H9 (cell line): ENCODE data around the gene ZNF236. TPM values are rescaled to one million over a fixed set of nuclear protein-coding genes. Genes with fewer than 3 reads are reported as not detected.

ENCODE experiments used
- DNase-seq: peaks from one replicate; pipeline ENCODE4 v3.0.0-alpha.2; 2017
- H2AFZ ChIP-seq: one replicate; pipeline ENCODE4 v1.6.1; 2013; ENCODE audit warnings: mild to moderate bottlenecking, low read length, control low read depth, moderate library complexity
- H2AK5ac ChIP-seq: 2 replicates; pipeline ENCODE4 v1.6.1; 2013; ENCODE audit warnings: low read length, control low read depth, mixed read lengths; ENCODE audit not compliant: insufficient read length
- H2BK120ac ChIP-seq: one replicate; pipeline ENCODE4 v1.6.1; 2013; ENCODE audit warnings: low read depth, mild to moderate bottlenecking, low read length, control low read depth, inconsistent platforms; ENCODE audit not compliant: poor library complexity, severe bottlenecking
- H2BK12ac ChIP-seq: 2 replicates; pipeline ENCODE4 v1.6.1; 2013; ENCODE audit warnings: low read length, control low read depth, mixed read lengths, low read depth; ENCODE audit not compliant: insufficient read length
- H2BK15ac ChIP-seq: 2 replicates; pipeline ENCODE4 v1.6.1; 2013; ENCODE audit warnings: low read depth, low read length, control low read depth
- H2BK20ac ChIP-seq: one replicate; pipeline ENCODE4 v1.6.1; 2013; ENCODE audit warnings: low read depth, mild to moderate bottlenecking, low read length, control low read depth, inconsistent platforms; ENCODE audit not compliant: poor library complexity, severe bottlenecking
- H2BK5ac ChIP-seq: 2 replicates; pipeline ENCODE4 v1.6.1; 2013; ENCODE audit warnings: low read length, control low read depth, mixed read lengths; ENCODE audit not compliant: insufficient read length
- H3K14ac ChIP-seq: 2 replicates; pipeline ENCODE4 v1.6.1; 2013; ENCODE audit warnings: low read length, control low read depth; ENCODE audit not compliant: insufficient read depth
- H3K18ac ChIP-seq: 2 replicates; pipeline ENCODE4 v1.6.1; 2013; ENCODE audit warnings: low read depth, mild to moderate bottlenecking, mixed read lengths, low read length, control low read depth; ENCODE audit not compliant: insufficient read length
- H3K23ac ChIP-seq: 2 replicates; pipeline ENCODE4 v1.6.1; 2013; ENCODE audit warnings: low read length, control low read depth, mixed read lengths, low read depth; ENCODE audit not compliant: insufficient read length
- H3K23me2 ChIP-seq: 2 replicates; pipeline ENCODE4 v1.6.1; 2013; ENCODE audit warnings: low read depth, mild to moderate bottlenecking, mixed read lengths, low read length, control low read depth; ENCODE audit not compliant: insufficient read length, poor library complexity, severe bottlenecking
- H3K27ac ChIP-seq: 2 replicates; pipeline ENCODE4 v1.5.1; 2013; ENCODE audit warnings: low read length, control low read depth, mixed read lengths, low read depth; ENCODE audit not compliant: insufficient read length
- H3K27me3 ChIP-seq: 2 replicates; pipeline ENCODE4 v1.6.1; 2013; ENCODE audit warnings: low read length, control low read depth, inconsistent platforms; ENCODE audit not compliant: insufficient read depth
- H3K4ac ChIP-seq: 2 replicates; pipeline ENCODE4 v1.6.1; 2013; ENCODE audit warnings: low read depth, mild to moderate bottlenecking, control low read depth, inconsistent platforms, low read length, moderate library complexity
- H3K4me1 ChIP-seq: 2 replicates; pipeline ENCODE4 v1.6.1; 2013; ENCODE audit warnings: low read length, control low read depth, inconsistent platforms; ENCODE audit not compliant: insufficient read depth
- H3K4me2 ChIP-seq: 2 replicates; pipeline ENCODE4 v1.6.1; 2013; ENCODE audit warnings: low read length, control low read depth, mixed read lengths; ENCODE audit not compliant: insufficient read length, insufficient read depth
- H3K56ac ChIP-seq: 2 replicates; pipeline ENCODE4 v1.6.1; 2013; ENCODE audit warnings: low read depth, mild to moderate bottlenecking, mixed read lengths, low read length, control low read depth; ENCODE audit not compliant: insufficient read length
- H3K79me1 ChIP-seq: 2 replicates; pipeline ENCODE4 v1.6.1; 2013; ENCODE audit warnings: low read depth, mild to moderate bottlenecking, moderate library complexity, low read length, control low read depth, inconsistent platforms; ENCODE audit not compliant: insufficient read depth, poor library complexity, severe bottlenecking
- H3K79me2 ChIP-seq: 2 replicates; pipeline ENCODE4 v1.6.1; 2013; ENCODE audit warnings: low read length, control low read depth, inconsistent platforms; ENCODE audit not compliant: insufficient read depth
- H3K9ac ChIP-seq: 2 replicates; pipeline ENCODE4 v1.6.1; 2013; ENCODE audit warnings: low read length, control low read depth, mixed read lengths; ENCODE audit not compliant: insufficient read length; ENCODE audit errors: extremely low read depth
- H3K9me3 ChIP-seq: one replicate; pipeline ENCODE4 v1.6.1; 2013; ENCODE audit warnings: low read depth, low read length, inconsistent platforms; ENCODE audit not compliant: control insufficient read depth
- H3T11ph ChIP-seq: one replicate; pipeline ENCODE4 v1.6.1; 2013; ENCODE audit warnings: mild to moderate bottlenecking, low read length, control low read depth, inconsistent platforms
- H4K20me1 ChIP-seq: one replicate; pipeline ENCODE4 v1.6.1; 2013; ENCODE audit not compliant: control insufficient read depth, insufficient read length, insufficient read depth
- H4K5ac ChIP-seq: 2 replicates; pipeline ENCODE4 v1.6.1; 2013; ENCODE audit warnings: low read depth, mild to moderate bottlenecking, mixed read lengths, low read length, control low read depth; ENCODE audit not compliant: insufficient read length
- H4K8ac ChIP-seq: replicated peaks from 2 replicates; pipeline ENCODE4 v1.6.1; 2013; ENCODE audit warnings: low read length, control low read depth, mixed read lengths, low read depth; ENCODE audit not compliant: insufficient read length
- H4K91ac ChIP-seq: 2 replicates; pipeline ENCODE4 v1.6.1; 2013; ENCODE audit warnings: low read depth, mild to moderate bottlenecking, moderate library complexity, mixed read lengths, low read length, control low read depth; ENCODE audit not compliant: insufficient read length
- H3K27ac Mint-ChIP-seq, 3 experiments: 2 replicates in 2 of 3; 3 replicates in 1 of 3; pipeline ENCODE4 v1.8.0; 2020 to 2021; ENCODE audit warnings: mixed read lengths in 3 of 3, mild to moderate bottlenecking in 1 of 3, moderate library complexity in 1 of 3
- H3K27me3 Mint-ChIP-seq: 2 replicates; pipeline ENCODE4 v1.8.0; 2021; ENCODE audit warnings: low read depth, mild to moderate bottlenecking, moderate library complexity, mixed read lengths
- H3K36me3 Mint-ChIP-seq, 3 experiments: 2 replicates in 2 of 3; 3 replicates in 1 of 3; pipeline ENCODE4 v1.8.0; 2020 to 2021; ENCODE audit warnings: low read depth in 3 of 3, mixed read lengths in 3 of 3; ENCODE audit not compliant: insufficient read depth in 1 of 3
- H3K4me1 Mint-ChIP-seq, 2 experiments: 2 replicates each; pipeline ENCODE4 v1.8.0; 2020; ENCODE audit warnings: mixed read lengths in 2 of 2
- H3K4me3 Mint-ChIP-seq, 2 experiments: 2 replicates in 1 of 2; 3 replicates in 1 of 2; pipeline ENCODE4 v1.8.0; 2020 to 2021; ENCODE audit warnings: mild to moderate bottlenecking in 2 of 2, mixed read lengths in 2 of 2, moderate library complexity in 1 of 2
- H3K9me3 Mint-ChIP-seq, 2 experiments: 2 replicates in 1 of 2; 3 replicates in 1 of 2; pipeline ENCODE4 v1.8.0; 2020; ENCODE audit warnings: mild to moderate bottlenecking in 2 of 2, mixed read lengths in 2 of 2, moderate library complexity in 1 of 2
- WGBS: extraction: QIAGEN DNeasy Blood & Tissue Kit; methylation state at CpG from one replicate; pipeline ENCODE4 v1.1.7; 2013; ENCODE audit warnings: missing lambda C conversion rate, low lambda C conversion rate, mixed read lengths; ENCODE audit not compliant: insufficient read length; ENCODE audit errors: extremely low coverage; 5-methylcytosine and 5-hydroxymethylcytosine counted together
- total RNA-seq: library from RNA; stranded (reverse); gene quantifications from 2 replicates; pipeline ENCODE4 v1.2.1, GENCODE V29; 2021
- TF ChIP-seq, protein P1 (sequence below): fragments of 200-600 bp; sonication (generic); conservative IDR thresholded peaks from 3 replicates; pipeline ENCODE4 v1.8.0; 2021; ENCODE audit warnings: antibody characterized with exemption, mild to moderate bottlenecking

ZNF236 gene
- total RNA-seq, 1 experiment from 2014 or later: 16.0 TPM

DNA sequence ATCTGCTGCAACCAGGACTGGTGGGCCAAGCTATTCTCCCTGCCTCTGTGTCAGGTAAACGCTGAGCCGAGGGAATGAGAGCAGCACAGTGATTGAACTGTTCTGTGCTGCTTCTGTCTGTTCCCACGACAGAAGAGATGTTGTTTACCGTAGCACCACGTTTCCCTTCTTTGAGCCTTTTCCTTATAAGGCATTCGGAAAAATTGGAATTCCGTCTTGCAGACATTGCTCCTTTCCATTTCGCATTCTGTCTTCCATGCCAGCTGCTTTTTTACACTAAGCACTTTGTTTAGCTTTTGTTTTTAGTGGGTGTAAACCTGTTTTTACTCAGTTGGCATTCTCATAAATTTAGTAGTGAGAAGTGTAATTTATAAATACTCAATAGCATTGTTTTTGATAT, 103.1 kb downstream of the ZNF236 start:
- Histone ChIP-seq H3K23ac (no peak overlapping the region), H3K27ac (no peak overlapping the region), H3K4me2 (no peak overlapping the region), H4K20me1 (no peaks in the 10 kb centered on the region), H3K79me1 (no peaks in the 10 kb centered on the region), H3K9me3 (no peaks in the 10 kb centered on the region), H2BK5ac (no peak overlapping the region), H3K56ac (no peak overlapping the region), H4K5ac (no peak overlapping the region), H2BK12ac (no peak overlapping the region), H4K91ac (no peak overlapping the region), H2AK5ac (no peak overlapping the region), H2BK15ac (no peak overlapping the region), H3K27me3 (no peaks in the 10 kb centered on the region), H3T11ph (no peak overlapping the region), H3K18ac (no peak overlapping the region), H3K23me2 (no peaks in the 10 kb centered on the region), H3K14ac (no peak overlapping the region), H3K4ac (no peak overlapping the region), H2BK20ac (no peak overlapping the region), H3K79me2 (no peaks in the 10 kb centered on the region), H3K4me1 (no peaks in the 10 kb centered on the region), H2BK120ac (no peak overlapping the region), H3K9ac (no peak overlapping the region), H4K8ac (no peak overlapping the region), H2AFZ (no peak overlapping the region)
- H3K4me3 Mint-ChIP-seq: no peak overlapping the region
- H3K27ac Mint-ChIP-seq: peak overlapping the region in 2 of 3 experiments; percentile 25 to 39; a peak in 1 of 7 replicates
- no peak for DNase-seq
- TF ChIP-seq, protein P1, sequence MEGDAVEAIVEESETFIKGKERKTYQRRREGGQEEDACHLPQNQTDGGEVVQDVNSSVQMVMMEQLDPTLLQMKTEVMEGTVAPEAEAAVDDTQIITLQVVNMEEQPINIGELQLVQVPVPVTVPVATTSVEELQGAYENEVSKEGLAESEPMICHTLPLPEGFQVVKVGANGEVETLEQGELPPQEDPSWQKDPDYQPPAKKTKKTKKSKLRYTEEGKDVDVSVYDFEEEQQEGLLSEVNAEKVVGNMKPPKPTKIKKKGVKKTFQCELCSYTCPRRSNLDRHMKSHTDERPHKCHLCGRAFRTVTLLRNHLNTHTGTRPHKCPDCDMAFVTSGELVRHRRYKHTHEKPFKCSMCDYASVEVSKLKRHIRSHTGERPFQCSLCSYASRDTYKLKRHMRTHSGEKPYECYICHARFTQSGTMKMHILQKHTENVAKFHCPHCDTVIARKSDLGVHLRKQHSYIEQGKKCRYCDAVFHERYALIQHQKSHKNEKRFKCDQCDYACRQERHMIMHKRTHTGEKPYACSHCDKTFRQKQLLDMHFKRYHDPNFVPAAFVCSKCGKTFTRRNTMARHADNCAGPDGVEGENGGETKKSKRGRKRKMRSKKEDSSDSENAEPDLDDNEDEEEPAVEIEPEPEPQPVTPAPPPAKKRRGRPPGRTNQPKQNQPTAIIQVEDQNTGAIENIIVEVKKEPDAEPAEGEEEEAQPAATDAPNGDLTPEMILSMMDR: no peak
- WGBS: no CpG with 5 or more reads among the region's 8 CpGs
- peaks cover 7 to 62% (median 36%) of the 10 kb centered on the region in 3 experiments; a peak in 6 of 7 replicates for H3K36me3 Mint-ChIP-seq
- no peaks in the 10 kb centered on the region for H3K27me3 Mint-ChIP-seq
- no peaks in the 10 kb centered on the region for H3K4me1 Mint-ChIP-seq
- no peaks in the 10 kb centered on the region for H3K9me3 Mint-ChIP-seq
